ENCODE data around the gene CCDC191.

- TF ChIP-seq CTCF (optimal IDR thresholded peaks at IDR 0.05 in 1 of 3, IDR thresholded peaks at IDR 0.05 in 1 of 3, conservative IDR thresholded peaks at IDR 0.05 in 1 of 3; ENCODE audit: extremely low read depth in 1 of 3, insufficient read depth in 2 of 3, low read length in 3 of 3) = no peak
- TF ChIP-seq EZH2 (IDR thresholded peaks at IDR 0.05; ENCODE audit: low read length) = no peak
These were observed 2.3 kb upstream of the CCDC191 start for GRCh38 chr3:114058646-114059045.

Data from keratinocyte (primary cell).